HG02973 (cell line): ENCODE measurements around the gene TMEM207.

ENCODE experiments used
- ATAC-seq: cut with Tn5 transposase; IDR thresholded peaks from one replicate; pipeline ENCODE4 v1.9.1; 2021; ENCODE audit warnings: moderate library complexity; ENCODE audit not compliant: unreplicated experiment

The TMEM207 gene

DNA sequence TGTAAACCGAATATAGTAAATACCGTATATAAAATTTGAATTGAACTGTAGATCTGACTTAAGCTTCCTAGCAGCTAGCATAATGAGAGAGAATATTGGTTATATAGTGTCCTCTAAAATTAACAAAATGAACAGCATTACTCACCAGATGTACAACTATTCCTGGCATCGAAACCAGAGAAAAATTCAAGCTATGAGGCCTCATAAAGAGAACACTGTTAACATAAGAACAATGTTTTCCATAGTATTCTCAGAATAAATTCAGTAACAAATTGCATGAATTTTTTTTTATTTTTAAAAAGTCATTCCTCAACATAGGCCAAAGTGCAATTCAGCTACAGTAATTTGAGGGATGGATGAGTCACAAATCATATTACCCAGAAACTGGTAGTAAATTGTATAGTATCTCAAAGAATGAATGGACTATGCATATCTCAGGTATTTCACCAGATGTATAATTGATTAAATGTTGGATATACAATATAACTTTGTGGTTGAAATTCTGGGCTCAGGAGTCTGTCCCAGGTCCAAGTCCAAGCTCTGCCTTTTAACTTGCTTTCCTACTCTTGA, 5.0 kb downstream of the TMEM207 start:
- no peak for ATAC-seq

DNA sequence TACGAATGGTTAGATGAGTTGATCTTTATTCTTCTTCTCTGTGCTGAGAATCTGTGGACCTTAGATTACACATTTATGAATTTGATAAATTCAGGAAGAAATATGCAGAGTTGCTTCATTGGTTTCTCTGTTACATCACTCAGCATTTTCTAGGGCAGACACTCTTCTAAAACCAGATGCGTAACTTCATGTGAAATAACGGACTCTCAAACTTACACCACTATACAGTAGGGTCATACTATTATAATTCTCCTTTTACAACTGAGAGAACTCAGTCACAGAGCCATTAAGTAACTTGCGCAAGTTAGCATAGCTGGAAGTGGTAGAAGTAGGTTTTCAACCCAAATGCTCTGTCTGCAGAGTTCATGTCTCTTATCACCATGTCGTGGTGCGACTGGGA, 5.7 kb downstream of the TMEM207 start:
- ATAC-seq = no peak

DNA sequence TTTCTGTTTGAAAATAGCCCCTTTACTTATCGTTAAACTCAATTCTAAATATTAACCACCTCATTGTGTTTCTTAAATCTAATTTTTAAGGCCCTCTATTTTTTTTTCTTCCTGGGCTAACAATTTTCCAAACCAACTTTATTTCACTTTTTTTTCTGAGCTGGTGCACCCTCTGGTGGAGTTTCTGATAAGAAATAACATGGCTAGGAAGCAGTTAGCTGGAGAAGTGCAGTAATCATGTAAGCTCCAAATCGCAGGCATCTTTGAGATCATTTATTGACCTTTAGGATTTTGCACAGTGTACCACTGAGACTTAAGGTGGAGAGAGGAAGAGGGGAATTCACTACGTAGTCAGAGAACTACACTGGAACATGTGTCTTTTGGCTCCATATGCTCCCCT, 6.4 kb downstream of the TMEM207 start:
- no peak for ATAC-seq

DNA sequence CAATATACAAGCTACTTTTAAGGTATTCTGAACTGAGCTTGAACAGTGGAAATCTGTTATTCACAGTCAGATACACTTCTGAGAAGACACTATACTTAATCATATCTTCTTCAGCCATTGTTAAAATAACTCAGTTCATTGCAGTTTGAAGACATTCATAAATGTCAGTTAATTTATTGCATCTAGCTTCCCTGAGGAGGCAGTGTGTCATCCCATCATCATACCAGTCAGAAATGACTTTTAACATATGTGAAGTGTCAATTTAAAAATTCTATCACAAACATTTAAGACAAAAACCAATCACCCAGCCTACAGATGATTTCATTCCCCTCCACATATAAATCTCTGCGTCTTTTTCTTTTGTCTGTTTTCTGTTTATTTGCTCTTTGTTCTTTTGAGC, 7.5 kb downstream of the TMEM207 start:
- no peak for ATAC-seq

DNA sequence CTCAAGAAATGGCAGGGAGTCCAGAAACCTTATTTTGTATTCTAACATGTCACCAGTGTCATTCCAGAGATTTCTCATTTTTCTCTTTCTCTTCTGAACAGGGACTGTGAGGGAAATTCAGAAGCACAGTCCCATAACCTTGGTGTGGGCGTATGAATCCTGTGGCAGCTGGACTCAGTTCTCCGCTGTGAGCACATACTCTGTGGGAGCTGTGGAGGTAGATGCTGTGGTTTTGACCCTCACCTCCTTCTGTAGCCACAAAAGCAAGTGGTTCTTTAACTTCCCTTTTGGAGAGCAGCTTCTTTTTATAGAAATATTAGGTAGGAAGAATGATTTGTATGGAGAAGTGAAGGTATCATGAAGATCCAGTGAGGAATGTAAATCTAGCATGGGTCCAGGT, 13.4 kb downstream of the TMEM207 start:
- ATAC-seq = no peak

DNA sequence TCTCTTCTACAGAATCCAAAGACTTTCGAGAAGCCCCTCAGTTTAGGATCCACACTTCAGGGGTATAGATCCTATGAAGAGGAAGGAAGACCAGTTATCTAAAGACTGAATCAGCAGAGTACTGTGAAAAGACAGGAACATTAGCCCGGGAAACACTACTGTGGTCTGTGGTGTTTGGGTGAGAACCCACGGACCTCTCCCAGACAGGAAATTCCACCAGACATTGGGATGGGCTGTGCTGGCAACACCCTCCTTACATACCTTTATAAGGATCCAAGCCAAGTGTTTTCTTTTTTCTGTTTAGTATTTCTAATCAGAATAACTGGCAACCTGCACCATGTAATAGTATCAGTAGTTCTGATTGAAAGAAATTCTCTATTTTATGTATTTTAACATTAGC, 14.1 kb downstream of the TMEM207 start:
- ATAC-seq = no peak

DNA sequence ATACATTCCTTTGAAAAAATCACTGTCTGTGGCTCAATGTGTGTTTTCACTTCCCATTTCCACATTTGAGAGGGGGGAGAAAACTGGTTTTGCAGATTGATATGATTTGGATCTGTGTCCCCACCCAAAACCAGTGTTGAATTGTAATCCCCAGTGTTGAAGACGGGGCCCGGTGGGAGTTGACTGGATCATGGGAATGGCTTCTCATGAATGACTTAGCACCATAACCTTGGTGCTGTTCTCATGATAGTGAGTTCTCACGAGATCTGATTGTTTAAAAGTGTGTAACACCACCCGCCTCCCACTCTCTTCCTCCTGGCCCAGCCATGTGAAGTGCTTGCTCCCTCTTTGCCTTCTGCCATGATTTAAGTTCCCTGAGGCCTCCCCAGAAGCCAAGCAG, 16.1 kb downstream of the TMEM207 start:
- ATAC-seq = no peak

DNA sequence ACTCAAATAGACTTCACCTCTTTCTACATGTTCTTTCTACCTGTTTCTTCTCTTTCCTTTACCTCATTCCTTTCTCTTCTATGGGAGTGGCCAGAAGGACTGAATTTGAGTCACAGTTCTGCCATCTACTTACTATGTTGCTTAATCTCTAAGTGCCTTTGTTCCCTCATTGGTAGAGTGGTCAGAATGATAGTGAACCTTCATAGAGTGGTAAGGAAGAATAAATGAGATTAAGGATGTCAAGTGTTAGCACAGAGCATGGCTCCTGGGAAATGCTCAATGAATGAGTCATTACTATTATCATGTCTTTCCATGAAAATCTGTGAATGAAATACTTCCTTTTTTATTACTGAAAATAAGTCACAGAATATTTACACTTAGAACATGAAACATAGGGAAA, 17.5 kb downstream of the TMEM207 start:
- ATAC-seq = no peak

DNA sequence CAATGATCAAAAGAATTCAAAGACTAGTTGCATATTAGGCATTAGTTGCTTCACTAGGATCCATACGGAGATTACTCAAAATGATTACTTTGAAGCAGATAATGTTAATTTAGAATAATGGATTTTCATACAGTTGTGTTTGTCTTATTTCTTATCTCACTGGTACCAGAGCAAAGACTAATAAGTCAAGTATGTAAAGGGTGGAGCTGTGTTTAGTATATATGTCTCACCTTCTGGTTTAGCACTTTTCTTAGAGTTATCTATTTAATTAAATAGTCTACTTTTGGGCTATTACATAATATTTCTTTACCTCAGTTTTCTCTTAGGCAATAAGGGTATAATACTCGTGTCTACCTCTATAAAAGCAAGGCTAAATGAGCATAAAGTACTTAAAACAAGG, 18.8 kb downstream of the TMEM207 start:
- ATAC-seq = no peak

DNA sequence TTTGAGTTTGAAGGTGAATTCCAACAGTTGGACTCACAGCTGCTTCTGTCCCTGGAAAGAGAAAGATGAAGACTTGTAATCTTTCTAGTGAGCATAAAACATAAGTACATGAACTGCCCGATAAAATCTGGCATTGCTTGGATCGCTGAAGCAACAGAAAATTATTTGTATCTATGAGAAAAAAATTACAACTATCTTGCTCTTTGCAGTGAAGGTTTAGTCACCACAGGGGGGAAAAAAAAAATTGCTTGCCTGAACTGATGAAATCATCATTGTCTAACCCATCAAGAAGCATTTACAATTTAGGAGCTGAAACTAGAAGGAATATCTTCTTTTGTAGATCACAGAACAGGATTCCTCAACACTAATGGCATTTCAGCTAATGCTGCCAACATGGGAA, 20.0 kb downstream of the TMEM207 start:
- no peak for ATAC-seq

DNA sequence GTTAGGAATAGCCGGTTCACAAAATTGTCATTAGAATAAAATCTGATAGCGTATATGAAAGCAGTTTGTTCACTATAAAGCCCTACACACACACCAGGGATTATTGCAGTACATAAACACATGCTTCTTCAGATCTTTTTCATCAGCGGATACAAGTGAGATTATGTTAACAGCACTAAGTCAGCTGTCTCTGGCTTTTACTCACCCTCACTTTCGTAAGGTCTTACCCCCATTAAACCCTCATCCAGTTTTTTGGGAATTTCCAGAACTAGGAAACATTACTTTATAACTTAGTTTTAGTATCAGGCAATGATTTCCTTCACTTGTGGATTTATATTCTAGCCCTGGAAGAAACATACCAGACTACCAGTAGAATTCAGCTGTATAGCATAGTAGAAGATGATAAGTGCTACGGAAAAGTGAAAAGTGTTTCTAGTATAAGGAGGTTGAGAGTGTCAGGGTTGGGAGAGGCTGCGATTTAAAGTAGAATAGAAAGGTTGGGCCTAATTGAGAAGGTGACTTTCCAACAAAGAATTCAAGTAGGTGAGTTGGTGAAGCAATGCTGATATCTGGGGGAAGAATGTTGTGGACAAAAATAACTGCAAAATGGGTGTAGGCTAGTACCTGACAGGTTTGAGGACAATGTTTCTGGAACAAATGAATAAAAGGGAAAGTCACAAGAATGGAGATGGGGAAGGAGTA, 22.7 kb downstream of the TMEM207 start:
- ATAC-seq = no peak

DNA sequence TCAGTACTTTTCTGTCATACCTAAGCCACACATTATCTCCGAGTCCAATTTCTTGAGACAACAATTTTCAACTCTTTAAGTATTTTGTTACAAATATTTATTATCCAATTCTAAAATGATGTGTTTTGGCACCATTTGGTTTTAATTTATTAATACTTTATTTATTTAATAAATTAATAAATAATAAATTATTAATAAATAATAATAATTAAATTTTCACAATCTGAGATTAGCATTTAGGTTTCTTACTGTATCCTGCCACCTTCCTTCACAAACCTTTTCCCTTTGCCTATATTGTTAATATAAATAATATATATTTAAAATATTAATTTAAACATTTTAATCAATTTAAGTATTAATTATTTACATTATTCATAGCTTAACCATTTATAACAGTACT, 23.9 kb downstream of the TMEM207 start:
- no peak for ATAC-seq

DNA sequence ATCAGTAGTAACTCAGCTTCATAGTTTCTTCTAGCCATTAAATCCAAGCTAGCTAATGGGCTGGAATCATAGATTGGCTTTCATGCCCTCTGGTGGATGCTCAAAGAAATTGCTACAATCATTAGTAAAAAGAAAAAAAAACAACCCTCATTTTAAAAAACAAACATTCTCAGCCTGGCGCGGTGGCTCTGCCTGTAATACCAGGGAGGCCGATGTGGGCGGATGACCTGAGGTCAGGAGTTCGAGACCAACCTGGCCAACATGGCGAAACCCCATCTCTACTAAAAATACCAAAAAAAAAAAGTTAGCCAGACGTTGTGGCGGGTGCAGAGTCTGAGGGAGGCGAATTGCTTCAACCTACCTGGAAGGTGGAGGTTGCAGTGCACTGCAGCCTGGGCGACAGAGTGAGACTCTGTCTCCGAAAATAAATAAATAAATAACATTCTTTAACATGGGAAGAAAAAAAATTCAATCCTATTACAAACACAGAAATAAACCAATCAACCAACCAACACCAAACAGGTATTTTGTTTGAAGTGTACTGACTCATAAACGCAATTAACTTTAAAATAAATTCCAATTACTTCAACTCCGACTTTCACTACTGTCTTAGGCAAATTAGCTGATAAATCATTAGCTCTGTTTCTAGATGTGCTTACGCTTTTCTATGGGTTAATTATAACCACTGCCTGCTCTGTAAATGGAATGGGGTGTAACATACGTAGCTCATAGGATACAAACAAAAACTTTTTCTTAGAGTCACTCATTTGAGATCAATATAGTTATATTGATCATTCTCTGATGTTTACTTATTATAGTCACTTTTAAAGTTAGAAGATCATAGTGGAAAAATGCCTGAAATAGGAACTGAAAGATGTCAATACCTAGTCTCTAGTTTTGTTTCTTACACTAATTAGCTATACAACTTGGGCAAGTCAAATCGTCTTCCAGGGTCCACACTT, 24.9 kb downstream of the TMEM207 start:
- ATAC-seq = peak; percentile 68

DNA sequence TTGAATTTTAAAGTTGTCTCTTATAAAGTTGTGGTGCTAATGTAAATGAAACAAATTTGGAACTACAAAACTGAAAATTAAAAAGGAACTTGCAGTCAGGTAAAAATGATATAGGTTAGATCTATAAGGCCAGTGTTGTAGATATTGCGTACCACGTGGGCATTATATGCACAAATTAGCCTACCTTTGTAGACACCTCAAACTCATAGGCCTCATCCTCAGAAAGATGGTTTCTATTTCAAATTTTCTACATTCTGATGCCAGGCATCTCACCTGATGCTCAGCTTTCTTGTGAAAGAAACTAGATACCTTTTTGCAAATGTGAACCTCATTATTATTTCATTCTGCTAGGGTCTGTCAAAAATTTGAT, 25.6 kb downstream of the TMEM207 start:
- no peak for ATAC-seq

DNA sequence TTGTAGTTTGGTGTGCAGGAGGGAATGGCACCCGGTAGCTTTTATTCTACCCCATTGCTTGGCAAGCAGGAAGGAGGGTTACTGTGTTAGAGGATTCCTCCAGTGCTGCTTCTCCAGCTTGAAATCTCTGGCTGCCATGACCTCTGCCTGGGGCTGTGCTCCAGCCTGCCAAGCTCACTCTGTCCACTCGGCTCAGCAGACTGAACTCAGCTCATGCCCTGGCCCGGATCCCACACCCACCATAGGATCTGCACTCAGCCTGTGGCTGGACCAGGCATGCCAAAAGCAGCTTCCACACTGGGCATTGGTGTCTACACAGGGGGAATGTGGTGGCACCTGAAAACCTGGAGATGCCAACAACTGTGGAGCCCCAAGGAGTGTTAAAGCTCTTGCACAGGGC, 35.4 kb downstream of the TMEM207 start:
- ATAC-seq = no peak

DNA sequence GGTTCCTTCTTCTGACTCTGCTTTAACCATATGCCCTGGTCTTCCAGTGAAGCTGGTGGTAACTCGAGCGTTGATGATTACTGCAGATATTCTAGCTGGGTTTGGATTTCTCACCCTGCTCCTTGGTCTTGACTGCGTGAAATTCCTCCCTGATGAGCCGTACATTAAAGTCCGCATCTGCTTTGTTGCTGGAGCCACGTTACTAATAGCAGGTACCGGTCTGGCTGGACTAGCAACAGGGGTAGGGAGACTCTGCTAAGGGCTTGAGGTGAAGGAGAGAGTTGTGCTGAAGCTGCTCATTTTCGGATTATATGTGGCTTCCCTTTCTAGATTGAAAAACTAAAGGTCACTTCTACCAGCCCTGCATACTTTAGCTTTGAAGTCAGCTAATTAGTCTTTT, 45.0 kb downstream of the TMEM207 start:
- no peak for ATAC-seq

DNA sequence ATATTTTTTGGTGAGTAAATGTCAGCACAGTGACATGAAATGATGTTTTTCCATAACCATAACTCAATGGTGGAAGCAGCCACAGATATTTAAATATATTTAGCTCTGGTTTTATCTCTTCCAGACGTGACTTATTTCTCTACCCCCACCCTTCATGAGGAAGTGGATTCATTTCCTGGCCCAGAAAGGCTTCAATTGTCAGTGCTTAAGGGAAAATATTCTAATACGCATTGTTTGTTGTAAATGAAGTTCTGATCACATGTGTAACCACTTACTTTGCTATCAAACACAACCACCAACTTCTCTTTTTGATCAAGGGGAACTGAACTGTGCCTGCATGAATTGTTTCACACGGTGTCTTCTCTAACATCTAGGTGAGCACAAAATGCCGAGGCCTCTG, 47.7 kb downstream of the TMEM207 start:
- ATAC-seq = no peak

DNA sequence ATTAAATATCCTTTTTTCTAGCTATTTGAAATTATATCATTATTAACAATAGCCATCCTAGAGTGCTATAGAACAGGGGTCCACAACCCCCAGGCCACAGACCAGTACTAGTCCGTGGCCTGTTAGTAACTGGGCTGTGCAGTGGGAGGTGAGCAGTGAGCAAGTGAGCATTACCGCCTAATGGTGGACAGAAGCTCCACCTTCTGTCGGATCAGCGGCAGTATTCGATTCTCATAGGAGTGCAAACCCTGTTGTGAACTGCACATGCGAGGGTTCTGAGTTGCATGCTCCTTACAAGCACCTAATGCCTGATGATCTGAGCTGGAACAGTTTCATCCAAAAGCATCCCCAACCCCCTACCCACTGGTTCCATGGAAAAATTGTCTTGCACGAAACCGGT, 50.0 kb downstream of the TMEM207 start:
- no peak for ATAC-seq

DNA sequence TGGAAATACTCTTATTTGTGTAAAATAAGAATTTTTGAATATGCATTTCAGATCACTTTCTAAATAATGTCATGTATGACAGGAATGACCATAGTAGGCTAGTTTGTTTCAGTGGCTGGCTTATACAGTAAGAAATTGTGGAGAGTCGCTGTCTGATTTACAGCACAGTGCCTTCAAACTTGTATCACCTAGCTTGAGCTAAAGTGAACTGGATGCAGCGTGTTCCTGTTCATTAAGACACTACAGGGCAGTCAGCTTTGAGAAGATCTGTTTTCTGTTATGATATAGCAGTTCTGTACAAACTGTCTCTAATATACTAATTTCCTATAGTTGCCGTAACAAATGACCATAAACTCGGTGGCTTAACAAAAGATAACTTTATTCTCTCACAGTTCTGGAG, 51.8 kb downstream of the TMEM207 start:
- ATAC-seq = no peak

DNA sequence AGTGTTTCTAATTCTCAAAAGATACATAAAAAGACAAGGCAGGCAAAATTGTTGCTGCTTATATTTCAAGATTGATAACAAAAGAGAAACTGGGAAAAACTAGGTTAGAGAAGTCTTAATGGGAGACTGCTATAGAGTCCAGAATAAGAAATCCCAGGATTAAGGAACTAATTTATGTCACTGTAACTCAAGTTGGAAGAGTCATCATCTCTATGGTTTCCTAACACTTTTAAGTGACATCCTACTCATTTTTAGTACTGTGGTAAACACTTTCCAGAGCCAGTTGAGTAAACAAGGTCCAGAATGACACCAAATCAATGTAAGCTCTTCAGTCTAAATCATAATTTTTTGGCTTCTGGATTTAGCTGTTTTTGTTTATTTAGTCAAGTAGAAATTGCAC, 53.7 kb downstream of the TMEM207 start:
- no peak for ATAC-seq

DNA sequence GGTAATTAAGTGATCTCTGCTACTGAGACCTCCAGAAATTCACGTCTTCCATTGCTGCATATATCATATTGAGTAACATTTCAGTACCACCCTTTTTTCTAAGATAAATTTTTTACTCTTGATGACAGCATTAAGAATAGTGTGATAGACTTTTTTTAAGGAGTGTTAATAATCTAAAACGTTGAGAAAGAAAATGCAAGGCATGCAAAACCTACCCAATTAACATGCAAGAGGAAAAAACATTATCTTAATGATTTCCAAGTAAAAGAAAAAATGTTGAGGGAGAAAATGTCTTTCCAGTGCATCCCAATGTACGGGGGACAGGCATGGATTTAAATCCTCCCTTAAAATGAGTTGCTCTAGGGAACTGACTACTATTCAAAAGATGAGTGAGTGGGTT, 61.0 kb downstream of the TMEM207 start:
- no peak for ATAC-seq

DNA sequence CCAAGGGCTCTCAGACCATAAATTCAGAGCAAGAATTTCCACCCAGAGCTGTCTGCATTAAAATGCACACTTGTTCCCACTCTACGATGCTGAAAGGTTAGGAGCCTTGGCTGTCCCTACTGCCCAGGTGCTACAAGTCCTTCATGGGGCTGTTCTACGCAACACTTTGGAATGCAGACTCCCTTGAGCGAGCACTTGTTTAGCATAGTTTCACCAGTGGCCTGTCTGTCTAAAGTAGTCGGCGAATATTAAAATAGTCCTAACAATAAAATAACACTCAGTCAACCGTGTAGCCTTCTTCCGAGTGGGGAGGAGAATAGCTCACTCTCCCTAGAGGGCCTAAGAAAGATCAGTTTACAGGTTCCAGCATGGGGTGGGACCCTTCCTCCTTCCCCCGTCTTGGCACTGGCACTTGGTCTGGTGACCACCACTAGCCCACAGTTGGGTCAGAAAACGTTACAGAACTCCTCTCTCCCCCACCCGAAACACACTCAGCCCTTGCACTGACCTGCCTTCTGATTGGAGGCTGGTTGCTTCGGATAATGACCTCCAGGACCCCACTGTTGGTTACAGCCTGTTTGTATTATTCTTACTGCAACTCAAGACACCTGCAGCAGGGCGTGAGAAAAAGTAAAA, 62.0 kb downstream of the TMEM207 start, which contains the start of gene CLDN16:
CLDN16 (plus strand) TSS at position 586 of the 636 bp plus-strand sequence. CDS start 167 bp downstream, outside the sequence.
- no peak for ATAC-seq
